Erythroblast (primary cell): ENCODE data around the gene TRPM3.

Experiments
- GATA1 ChIP-seq: IDR thresholded peaks from 2 replicates; pipeline ENCODE4 v1.6.1; 2011; ENCODE audit warnings: low read depth, mild to moderate bottlenecking, control low read depth, low read length, moderate library complexity
- POLR2A ChIP-seq: IDR thresholded peaks from 2 replicates; pipeline ENCODE4 v1.6.1; 2011; ENCODE audit warnings: mild to moderate bottlenecking, low read length

GRCh38 chr9:70826562-70826961 is 294.9 kb downstream of the TRPM3 start:
- TF ChIP-seq POLR2A (no peak), GATA1 (no peak)
